ENCODE data around the gene C11orf98. TPM values are rescaled to one million over a fixed set of nuclear protein-coding genes. Genes with fewer than 3 reads are reported as not detected.
A peak's percentile ranks its signal among the peaks of the same experiment; 100 is the strongest.
"Not testable (repeated sequence)": the region's sequence is repeated elsewhere in the genome, so short reads cannot be mapped to it uniquely, and the experiment has no call there.

Gene C11orf98
- total RNA-seq, 1 donor = 48.2 TPM

GRCh38 chr11:62702246-62702645 is 37.2 kb upstream of the C11orf98 start:
- no peak for DNase-seq (ENCODE audit: low read depth)
- H3K4me3 ChIP-seq (ENCODE audit: low read depth, low read length) = no peak overlapping the region
- no peak for TF ChIP-seq CTCF (IDR thresholded peaks at IDR 0.05; ENCODE audit: insufficient read depth, low read length)

- H3K4me3 ChIP-seq (ENCODE audit: low read depth, low read length) = no peak overlapping the region
- peak; percentile 85 for TF ChIP-seq CTCF (IDR thresholded peaks at IDR 0.05; ENCODE audit: insufficient read depth, low read length)
- peak; percentile 91 for DNase-seq (ENCODE audit: low read depth)
Measured at GRCh38 chr11:62694455-62695167, 29.6 kb upstream of the C11orf98 start.

GRCh38 chr11:62693624-62694023 is 28.6 kb upstream of the C11orf98 start:
- H3K4me3 ChIP-seq (ENCODE audit: low read depth, low read length); DNase-seq (ENCODE audit: low read depth): not testable (repeated sequence)

GRCh38 chr11:62689421-62690183 is 24.6 kb upstream of the C11orf98 start, which contains the start of gene LRRN4CL:
Gene LRRN4CL (minus strand): TSS chr11:62689530. CDS start chr11:62688508, 1,022 bp downstream.
- peak within 1 kb of the TSS; percentile 84 for H3K4me3 ChIP-seq (ENCODE audit: low read depth, low read length)
- TF ChIP-seq CTCF (IDR thresholded peaks at IDR 0.05; ENCODE audit: insufficient read depth, low read length) = no peak
- DNase-seq (ENCODE audit: low read depth) = peak; percentile 99

GRCh38 chr11:62688491-62688890 is 23.5 kb upstream of the C11orf98 start:
- peak overlapping the region; percentile 84 for H3K4me3 ChIP-seq (ENCODE audit: low read depth, low read length)
- TF ChIP-seq CTCF (IDR thresholded peaks at IDR 0.05; ENCODE audit: insufficient read depth, low read length) = no peak
- DNase-seq (ENCODE audit: low read depth) = peak; percentile 39

- no peak for DNase-seq (ENCODE audit: low read depth)
- no peak for TF ChIP-seq CTCF (IDR thresholded peaks at IDR 0.05; ENCODE audit: insufficient read depth, low read length)
- H3K4me3 ChIP-seq (ENCODE audit: low read depth, low read length) = peak overlapping the region; percentile 84
Measured at GRCh38 chr11:62687508-62688396, 22.7 kb upstream of the C11orf98 start.
